Natural killer cell (primary cell): Measurements from ENCODE around the gene SLC10A4. TPM values are rescaled to one million over a fixed set of nuclear protein-coding genes. Genes with fewer than 3 reads are reported as not detected.

Experiments
- ATAC-seq, 3 donors: fragments of 150-1000 bp in 2 of 3; fragments of 200-7000 bp in 1 of 3; cut with Tn5 transposase; 1 replicate in 1 of 3; 2 replicates in 2 of 3; pipeline ENCODE4 v1.10.0; 2021; ENCODE audit warnings: mild to moderate bottlenecking in 2 of 3, moderate library complexity in 2 of 3
- DNase-seq, 2 donors: peaks; one replicate each; pipeline versions ENCODE4 v3.0.0 to v3.0.0-alpha.2; 2013 to 2021; ENCODE audit warnings: mixed read lengths in 1 of 2
- H3K27ac ChIP-seq: one replicate; pipeline ENCODE4 v1.5.1; 2013; ENCODE audit warnings: mild to moderate bottlenecking, low read length
- H3K27me3 ChIP-seq: one replicate; pipeline ENCODE4 v1.6.1; 2013; ENCODE audit warnings: low read length; ENCODE audit not compliant: control insufficient read depth, insufficient read depth
- H3K36me3 ChIP-seq: one replicate; pipeline ENCODE4 v1.6.1; 2013; ENCODE audit warnings: low read length; ENCODE audit not compliant: control insufficient read depth, insufficient read depth
- H3K4me1 ChIP-seq: one replicate; pipeline ENCODE4 v1.6.1; 2013; ENCODE audit warnings: low read length; ENCODE audit not compliant: control insufficient read depth, insufficient read depth
- H3K4me3 ChIP-seq: one replicate; pipeline ENCODE4 v1.5.1; 2013; ENCODE audit warnings: low read length
- H3K9me3 ChIP-seq: one replicate; pipeline ENCODE4 v1.6.1; 2013; ENCODE audit warnings: low read length; ENCODE audit not compliant: control insufficient read depth, insufficient read depth
- H3K27ac Mint-ChIP-seq, 2 donors: one replicate each; pipeline ENCODE4 v1.8.0; 2022; ENCODE audit warnings: mild to moderate bottlenecking in 2 of 2, mixed read lengths in 2 of 2, moderate library complexity in 1 of 2
- H3K27me3 Mint-ChIP-seq, 2 donors: one replicate each; pipeline ENCODE4 v1.8.0; 2022; ENCODE audit warnings: low read depth in 2 of 2, mixed read lengths in 2 of 2
- H3K36me3 Mint-ChIP-seq: one replicate; pipeline ENCODE4 v1.8.0; 2022; ENCODE audit warnings: mixed read lengths
- H3K4me1 Mint-ChIP-seq, 2 donors: one replicate each; pipeline ENCODE4 v1.8.0; 2022; ENCODE audit warnings: mixed read lengths in 2 of 2
- H3K4me3 Mint-ChIP-seq: one replicate; pipeline ENCODE4 v1.8.0; 2022; ENCODE audit warnings: mild to moderate bottlenecking, moderate library complexity, mixed read lengths
- H3K9me3 Mint-ChIP-seq, 2 donors: one replicate each; pipeline ENCODE4 v1.8.0; 2022; ENCODE audit warnings: mixed read lengths in 2 of 2
- CTCF ChIP-seq: fragments of 200-600 bp; IDR thresholded peaks from one replicate; pipeline ENCODE4 v1.8.0; 2022; ENCODE audit warnings: antibody characterized with exemption
- WGBS: methylation state at CpG from one replicate; pipeline ENCODE4 v1.1.7; 2013; ENCODE audit warnings: missing lambda C conversion rate; ENCODE audit not compliant: insufficient coverage; 5-methylcytosine and 5-hydroxymethylcytosine counted together
- intact Hi-C: fragments of 100-400 bp; cut with micrococcal nuclease; formaldehyde crosslinking; loops from one replicate; pipeline ENCODE4 v1.14.2; 2022
- total RNA-seq, 4 donors: library from RNA; stranded (reverse); fragments of 120-200 nt in 1 of 4; gene quantifications; one replicate each; pipeline versions ENCODE4 v1.2.3 to v1.2.4, GENCODE V29; 2013 to 2022

Gene SLC10A4
- total RNA-seq, 3 donors from 2014 or later (not counting 1 experiment from before 2014, with no cell fraction given), result 0.19 TPM; not detected in 2

DNA sequence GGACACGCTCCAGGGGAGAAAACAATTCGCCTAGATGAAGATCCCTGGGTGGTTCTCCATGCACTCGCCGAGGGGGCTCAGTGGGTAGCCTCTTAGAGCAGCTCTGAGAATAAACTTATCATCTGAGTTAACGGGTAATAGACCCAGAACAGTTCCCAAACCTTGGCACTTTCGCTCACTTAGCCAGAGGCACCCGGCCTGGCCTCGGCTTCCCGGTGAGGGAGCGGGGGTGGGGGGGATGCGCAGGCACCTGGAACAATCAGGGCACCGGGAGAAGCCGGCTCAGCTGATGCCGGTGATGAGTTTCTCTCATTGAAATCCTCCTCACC lies 6.5 kb downstream of the SLC10A4 start:
- no peak for TF ChIP-seq CTCF
- H3K4me1 ChIP-seq, result peaks cover 10% of the 10 kb centered on the region
- no peak overlapping the region for H3K27ac ChIP-seq
- H3K9me3 ChIP-seq, result no peaks in the 10 kb centered on the region
- WGBS, result 21% methylated on average over 14 of the region's 14 CpGs
- H3K27me3 ChIP-seq, result peaks cover 36% of the 10 kb centered on the region
- H3K4me1 Mint-ChIP-seq, result peaks cover 0 to 4% of the 10 kb centered on the region in 2 donors
- ATAC-seq (no peak), DNase-seq (no peak)
- peak overlapping the region; percentile 47 for H3K4me3 Mint-ChIP-seq
- H3K9me3 Mint-ChIP-seq, result no peaks in the 10 kb centered on the region
- H3K27me3 Mint-ChIP-seq, result peaks cover 34 to 46% of the 10 kb centered on the region in 2 donors
- intact Hi-C loops, result no loop called here
- H3K4me3 ChIP-seq, result no peak overlapping the region
- H3K36me3 Mint-ChIP-seq, result no peaks in the 10 kb centered on the region
- no peaks in the 10 kb centered on the region for H3K36me3 ChIP-seq
- H3K27ac Mint-ChIP-seq, result no peak overlapping the region

DNA sequence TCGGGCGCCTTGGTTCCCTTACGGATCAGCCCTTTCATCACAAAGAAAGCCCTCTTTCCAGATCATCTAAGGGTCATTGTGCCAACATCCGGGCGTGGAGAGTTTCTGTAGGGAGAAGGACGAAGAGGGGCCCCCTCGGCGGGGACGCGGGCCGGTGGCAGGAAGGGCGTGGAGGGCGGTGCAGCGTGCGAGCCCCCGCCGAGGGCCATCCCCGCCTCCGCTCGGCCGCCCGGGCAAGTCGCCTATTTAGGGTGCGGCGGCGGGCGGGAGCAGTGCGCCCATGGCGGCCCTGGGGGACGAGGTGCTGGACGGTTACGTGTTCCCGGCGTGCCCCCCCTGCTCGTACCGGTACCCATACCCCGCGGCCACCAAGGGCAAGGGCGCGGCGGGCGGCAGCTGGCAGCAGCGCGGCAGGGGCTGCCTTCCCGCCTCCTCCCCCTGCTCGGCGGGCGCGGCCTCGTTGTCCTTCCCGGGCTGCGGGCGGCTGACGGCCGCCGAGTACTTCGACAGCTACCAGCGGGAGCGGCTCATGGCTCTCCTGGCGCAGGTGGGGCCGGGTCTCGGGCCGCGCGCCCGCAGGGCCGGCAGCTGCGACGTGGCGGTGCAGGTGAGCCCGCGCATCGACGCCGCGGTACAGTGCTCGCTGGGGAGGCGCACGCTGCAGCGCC lies 7.0 kb downstream of the SLC10A4 start, which contains the start of gene ZAR1:
Gene ZAR1 (plus strand): TSS at position 241 of the 668 bp plus-strand sequence. CDS start 40 bp downstream, at position 281.
- Histone ChIP-seq H3K9me3 (no peaks in the 10 kb centered on the region), H3K27me3 (peaks cover 31% of the 10 kb centered on the region), H3K36me3 (no peaks in the 10 kb centered on the region), H3K27ac (no peak within 1 kb of the TSS), H3K4me1 (peaks cover 10% of the 10 kb centered on the region), H3K4me3 (no peak within 1 kb of the TSS)
- ATAC-seq (peak in 2 of 3 donors; percentile 29 to 49), DNase-seq (peak in 1 of 2 donors; percentile 13)
- H3K9me3 Mint-ChIP-seq, result no peaks in the 10 kb centered on the region
- peaks cover 29 to 41% of the 10 kb centered on the region in 2 donors for H3K27me3 Mint-ChIP-seq
- no peaks in the 10 kb centered on the region for H3K4me1 Mint-ChIP-seq
- no peaks in the 10 kb centered on the region for H3K36me3 Mint-ChIP-seq
- H3K4me3 Mint-ChIP-seq, result peak within 1 kb of the TSS; percentile 47
- WGBS, result 5% methylated on average over 80 of the region's 80 CpGs
- intact Hi-C loops, result no loop called here
- H3K27ac Mint-ChIP-seq, result no peak within 1 kb of the TSS
- no peak for TF ChIP-seq CTCF

DNA sequence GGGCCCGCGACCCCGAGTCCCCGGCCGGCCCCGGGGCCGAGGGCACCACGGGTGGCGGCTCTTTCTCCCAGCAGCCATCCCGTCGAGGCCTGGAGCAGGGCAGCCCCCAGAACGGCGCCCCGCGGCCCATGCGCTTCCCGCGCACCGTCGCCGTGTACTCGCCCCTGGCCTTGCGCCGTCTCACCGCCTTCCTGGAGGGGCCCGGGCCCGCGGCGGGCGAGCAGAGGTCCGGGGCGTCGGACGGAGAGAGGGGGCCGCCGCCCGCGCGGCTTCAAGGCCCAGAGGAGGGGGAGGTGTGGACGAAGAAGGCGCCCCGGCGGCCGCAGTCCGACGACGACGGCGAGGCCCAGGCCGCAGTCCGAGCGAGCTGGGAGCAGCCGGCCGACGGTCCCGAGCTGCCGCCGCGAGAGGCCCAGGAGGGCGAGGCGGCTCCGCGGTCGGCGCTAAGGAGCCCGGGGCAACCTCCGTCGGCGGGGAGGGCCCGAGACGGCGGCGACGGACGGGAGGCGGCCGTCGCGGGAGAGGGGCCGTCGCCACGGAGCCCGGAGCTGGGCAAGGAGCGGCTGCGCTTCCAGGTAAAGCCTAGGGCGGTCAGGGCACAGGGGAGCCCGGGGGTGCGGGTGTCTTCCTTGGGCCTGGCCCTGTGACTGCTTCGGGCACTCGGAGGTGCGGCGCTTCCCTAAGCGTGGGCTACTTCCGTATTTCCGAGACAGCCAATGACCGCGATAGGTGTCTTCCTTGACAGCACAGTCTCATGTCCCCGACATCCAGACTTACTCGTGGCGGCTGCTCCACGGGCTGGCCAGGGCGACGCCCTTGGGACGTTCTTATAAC lies 7.8 kb downstream of the SLC10A4 start:
- intact Hi-C loops, result no loop called here
- Histone ChIP-seq H3K36me3 (no peaks in the 10 kb centered on the region), H3K9me3 (no peaks in the 10 kb centered on the region), H3K4me1 (peaks cover 10% of the 10 kb centered on the region), H3K27ac (no peak overlapping the region), H3K4me3 (no peak overlapping the region), H3K27me3 (peaks cover 27% of the 10 kb centered on the region)
- no peak overlapping the region for H3K27ac Mint-ChIP-seq
- no peaks in the 10 kb centered on the region for H3K36me3 Mint-ChIP-seq
- H3K4me1 Mint-ChIP-seq, result peaks cover 0 to 5% of the 10 kb centered on the region in 2 donors
- ATAC-seq (peak; percentile 43 to 54 (median 47)), DNase-seq (peak in 1 of 2 donors; percentile 11)
- TF ChIP-seq CTCF, result no peak
- peak overlapping the region; percentile 60 for H3K4me3 Mint-ChIP-seq
- 19% methylated on average over 104 of the region's 104 CpGs for WGBS
- no peaks in the 10 kb centered on the region for H3K9me3 Mint-ChIP-seq
- H3K27me3 Mint-ChIP-seq, result peaks cover 23 to 34% of the 10 kb centered on the region in 2 donors
